Measurements from ENCODE around the gene BOLA3. TPM values are rescaled to one million over a fixed set of nuclear protein-coding genes. Genes with fewer than 3 reads are reported as not detected.

Gene BOLA3
- total RNA-seq, 3 donors from 2014 or later (not counting 1 experiment from before 2014, with no cell fraction given): 8.1 to 13.8 (median 11.9) TPM

DNA sequence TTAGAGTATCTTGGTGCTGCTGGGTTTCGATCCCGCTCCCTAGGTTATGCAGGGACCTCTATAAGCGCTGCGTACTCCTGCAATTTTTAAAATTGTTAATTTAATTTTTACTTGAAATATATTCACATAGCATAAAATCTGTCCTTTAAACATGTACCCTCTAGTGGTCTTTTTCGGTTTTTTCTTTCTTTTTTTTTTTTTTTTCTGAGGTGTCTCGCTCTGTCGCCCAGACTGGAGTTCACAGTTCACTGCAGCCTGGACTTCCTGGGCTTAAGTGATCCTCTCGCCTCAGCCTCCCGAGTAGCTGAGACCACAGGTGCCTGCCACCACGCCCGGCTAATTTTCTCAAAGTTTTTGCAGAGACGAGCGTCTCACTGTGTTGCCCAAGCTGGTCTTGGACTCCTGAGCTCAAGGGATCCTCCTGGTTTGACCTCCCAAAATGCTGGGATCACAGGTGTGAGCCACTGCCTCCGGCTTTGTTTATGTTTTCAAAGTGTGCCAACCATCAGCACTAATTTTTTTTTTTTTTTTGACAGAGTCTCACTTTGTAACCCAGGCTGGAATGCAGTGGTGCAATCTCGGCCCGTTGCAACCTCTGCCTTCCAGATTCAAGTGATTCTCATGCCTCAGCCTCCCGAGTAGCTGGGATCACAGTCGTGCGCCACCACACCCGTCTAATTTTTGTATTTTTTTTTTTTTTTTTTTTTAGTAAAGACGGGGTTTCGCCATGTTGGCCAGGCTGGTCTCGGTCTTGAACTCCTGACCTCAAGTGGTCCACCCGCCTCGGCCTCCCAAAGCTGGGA, 31.6 kb upstream of the BOLA3 start:
- H3K4me1 ChIP-seq (ENCODE audit: control insufficient read depth, insufficient read depth, low read length): peaks cover 31% of the 10 kb centered on the region
- TF ChIP-seq, protein P1, sequence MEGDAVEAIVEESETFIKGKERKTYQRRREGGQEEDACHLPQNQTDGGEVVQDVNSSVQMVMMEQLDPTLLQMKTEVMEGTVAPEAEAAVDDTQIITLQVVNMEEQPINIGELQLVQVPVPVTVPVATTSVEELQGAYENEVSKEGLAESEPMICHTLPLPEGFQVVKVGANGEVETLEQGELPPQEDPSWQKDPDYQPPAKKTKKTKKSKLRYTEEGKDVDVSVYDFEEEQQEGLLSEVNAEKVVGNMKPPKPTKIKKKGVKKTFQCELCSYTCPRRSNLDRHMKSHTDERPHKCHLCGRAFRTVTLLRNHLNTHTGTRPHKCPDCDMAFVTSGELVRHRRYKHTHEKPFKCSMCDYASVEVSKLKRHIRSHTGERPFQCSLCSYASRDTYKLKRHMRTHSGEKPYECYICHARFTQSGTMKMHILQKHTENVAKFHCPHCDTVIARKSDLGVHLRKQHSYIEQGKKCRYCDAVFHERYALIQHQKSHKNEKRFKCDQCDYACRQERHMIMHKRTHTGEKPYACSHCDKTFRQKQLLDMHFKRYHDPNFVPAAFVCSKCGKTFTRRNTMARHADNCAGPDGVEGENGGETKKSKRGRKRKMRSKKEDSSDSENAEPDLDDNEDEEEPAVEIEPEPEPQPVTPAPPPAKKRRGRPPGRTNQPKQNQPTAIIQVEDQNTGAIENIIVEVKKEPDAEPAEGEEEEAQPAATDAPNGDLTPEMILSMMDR (IDR thresholded peaks at IDR 0.05): peak; percentile 71

DNA sequence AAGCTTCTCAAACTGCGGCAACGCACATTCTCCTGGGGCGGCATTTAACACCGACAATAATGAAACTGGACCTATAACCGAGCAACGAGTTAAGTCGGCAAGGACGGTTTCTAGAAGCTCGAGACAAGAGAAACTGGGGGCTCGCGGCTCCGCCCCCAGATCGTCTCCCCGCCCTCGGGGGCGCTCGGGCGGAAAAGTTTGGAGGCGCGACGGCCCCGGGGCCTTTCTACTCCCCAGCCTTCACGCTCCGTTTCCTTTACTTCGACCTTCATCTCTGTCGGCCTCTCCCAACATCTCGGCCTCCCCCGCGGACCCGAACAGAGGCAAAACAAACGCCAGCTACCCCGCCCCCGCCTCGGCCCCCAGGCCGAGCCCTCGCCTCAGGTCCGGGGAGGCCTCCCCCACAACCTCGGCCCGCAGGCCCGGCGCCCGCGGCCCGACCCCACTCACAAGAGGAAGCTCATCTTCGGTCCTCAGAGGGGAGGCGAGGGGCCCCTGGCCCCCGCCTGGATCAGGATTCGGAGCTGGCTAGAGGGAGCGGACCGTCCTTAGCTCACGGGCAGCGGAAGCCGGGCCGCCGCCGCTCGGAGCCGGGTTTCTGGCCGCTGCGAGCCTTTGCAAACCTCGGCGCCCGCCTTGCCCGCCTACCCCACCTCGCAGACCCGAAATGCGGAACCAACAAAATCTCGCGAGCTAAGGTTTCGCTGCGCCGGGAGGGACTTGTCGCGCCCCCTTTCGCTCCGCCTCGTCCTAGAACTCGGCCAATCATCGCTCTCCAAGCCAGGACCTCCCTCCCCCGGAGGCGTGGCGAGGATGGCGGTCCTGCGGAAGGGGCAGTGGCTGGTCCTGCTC, 30.7 kb upstream of the BOLA3 start, which contains the start of gene MOB1A:
Gene MOB1A (minus strand): TSS at position 669 of the 852 bp plus-strand sequence. CDS start 205 bp downstream, at position 464.
- WGBS (ENCODE audit: insufficient coverage): under 1% methylated on average over 84 of the region's 84 CpGs
- peaks cover 6% of the 10 kb centered on the region for H3K36me3 ChIP-seq (ENCODE audit: control insufficient read depth, insufficient read depth, low read length)
- intact Hi-C loops (cut with micrococcal nuclease): loop anchor here (1.0 to 10.0 kb wide), 2 partner anchors 20 to 54 kb away; partner anchors contain the start of gene MTHFD2
- no peaks in the 10 kb centered on the region for H3K27me3 ChIP-seq (ENCODE audit: control insufficient read depth, insufficient read depth, low read length)
- Mint-ChIP-seq H3K27ac (peak within 1 kb of the TSS; percentile 91 to 93), H3K27me3 (ENCODE audit: low read depth in 2 of 2) (no peaks in the 10 kb centered on the region), H3K36me3 (no peaks in the 10 kb centered on the region), H3K4me3 (peak within 1 kb of the TSS; percentile 89), H3K4me1 (peaks cover 36 to 41% of the 10 kb centered on the region in 2 donors), H3K9me3 (no peaks in the 10 kb centered on the region)
- TF ChIP-seq, protein P1 (IDR thresholded peaks at IDR 0.05): no peak
- DNase-seq (peak; percentile 99), ATAC-seq (peak; percentile 90 to 97 (median 92))
- H3K4me3 ChIP-seq (ENCODE audit: low read length): peak within 1 kb of the TSS; percentile 85
- no peaks in the 10 kb centered on the region for H3K9me3 ChIP-seq (ENCODE audit: control insufficient read depth, insufficient read depth, low read length)
- peaks cover 39% of the 10 kb centered on the region for H3K4me1 ChIP-seq (ENCODE audit: control insufficient read depth, insufficient read depth, low read length)
- H3K27ac ChIP-seq (ENCODE audit: low read length): peak within 1 kb of the TSS; percentile 94

More for the DNA sequence above, 31.6 kb upstream of the BOLA3 start:
- Histone ChIP-seq H3K4me3 (ENCODE audit: low read length) (peak overlapping the region; percentile 85), H3K27me3 (ENCODE audit: control insufficient read depth, insufficient read depth, low read length) (no peaks in the 10 kb centered on the region), H3K36me3 (ENCODE audit: control insufficient read depth, insufficient read depth, low read length) (peaks cover 6% of the 10 kb centered on the region), H3K27ac (ENCODE audit: low read length) (peak overlapping the region; percentile 94), H3K9me3 (ENCODE audit: control insufficient read depth, insufficient read depth, low read length) (no peaks in the 10 kb centered on the region)
- DNase-seq: no peak
- Mint-ChIP-seq H3K27ac (peak overlapping the region; percentile 91 to 93), H3K36me3 (no peaks in the 10 kb centered on the region), H3K27me3 (ENCODE audit: low read depth in 2 of 2) (no peaks in the 10 kb centered on the region), H3K9me3 (no peaks in the 10 kb centered on the region), H3K4me3 (peak overlapping the region; percentile 89), H3K4me1 (peaks cover 33 to 37% of the 10 kb centered on the region in 2 donors)
- intact Hi-C loops (cut with micrococcal nuclease): loop anchor here (10.0 kb wide), 1 partner anchor 54 kb away; no protein-coding TSS in a partner anchor
- ATAC-seq: peak; percentile 36 to 39 (median 37)
- WGBS (ENCODE audit: insufficient coverage): 58% methylated on average over 21 of the region's 25 CpGs

DNA sequence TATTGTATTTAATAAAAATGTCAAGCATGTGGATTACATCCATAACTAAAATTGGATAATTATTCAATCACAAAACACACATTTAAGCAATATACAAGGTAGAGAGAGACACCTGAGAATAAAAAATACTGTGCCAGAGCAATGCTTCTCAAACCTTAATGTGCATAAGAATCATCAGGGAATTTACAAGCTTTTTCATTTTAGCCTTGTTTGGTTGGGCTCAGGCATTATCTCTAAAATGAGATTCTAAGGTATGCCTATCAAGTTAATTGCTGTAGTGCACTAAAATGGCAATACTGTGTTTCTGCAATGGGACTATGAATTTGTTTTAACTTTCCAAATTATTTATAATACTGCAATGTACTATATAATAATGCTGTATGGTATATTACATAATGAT, 30.0 kb upstream of the BOLA3 start:
- ATAC-seq (no peak), DNase-seq (no peak)
- no peaks in the 10 kb centered on the region for H3K27me3 Mint-ChIP-seq (ENCODE audit: low read depth in 2 of 2)
- Histone ChIP-seq H3K27ac (ENCODE audit: low read length) (peak overlapping the region; percentile 94), H3K36me3 (ENCODE audit: control insufficient read depth, insufficient read depth, low read length) (peaks cover 6% of the 10 kb centered on the region), H3K27me3 (ENCODE audit: control insufficient read depth, insufficient read depth, low read length) (no peaks in the 10 kb centered on the region), H3K4me1 (ENCODE audit: control insufficient read depth, insufficient read depth, low read length) (peaks cover 44% of the 10 kb centered on the region), H3K9me3 (ENCODE audit: control insufficient read depth, insufficient read depth, low read length) (no peaks in the 10 kb centered on the region), H3K4me3 (ENCODE audit: low read length) (peak overlapping the region; percentile 85)
- intact Hi-C loops (cut with micrococcal nuclease): loop anchor here (1.0 to 10.0 kb wide), 2 partner anchors 21 to 53 kb away; partner anchors contain the start of gene MTHFD2
- no peaks in the 10 kb centered on the region for H3K9me3 Mint-ChIP-seq
- no peaks in the 10 kb centered on the region for H3K36me3 Mint-ChIP-seq
- peaks cover 37 to 46% of the 10 kb centered on the region in 2 donors for H3K4me1 Mint-ChIP-seq
- H3K27ac Mint-ChIP-seq: peak overlapping the region; percentile 91 to 93
- peak overlapping the region; percentile 89 for H3K4me3 Mint-ChIP-seq
- TF ChIP-seq, protein P1 (IDR thresholded peaks at IDR 0.05): no peak

All from natural killer cell (primary cell).